Colonic mucosa (tissue), 4 donors: ENCODE results near the gene NCKAP5. TPM values are rescaled to one million over a fixed set of nuclear protein-coding genes. Genes with fewer than 3 reads are reported as not detected.

Experiments
- DNase-seq: peaks from one replicate; pipeline ENCODE4 v3.0.0-alpha.2; 2020
- H3K27ac ChIP-seq: fragments of 200-600 bp; one replicate; pipeline ENCODE4 v1.8.0; 2021
- H3K27me3 ChIP-seq: fragments of 200-600 bp; one replicate; pipeline ENCODE4 v1.8.0; 2021
- H3K36me3 ChIP-seq: fragments of 200-600 bp; one replicate; pipeline ENCODE4 v1.8.0; 2021
- H3K4me1 ChIP-seq: fragments of 200-600 bp; one replicate; pipeline ENCODE4 v1.8.0; 2021; ENCODE audit warnings: mild to moderate bottlenecking
- H3K4me3 ChIP-seq: fragments of 200-600 bp; one replicate; pipeline ENCODE4 v1.8.0; 2021
- H3K9ac ChIP-seq, 2 donors: one replicate each; pipeline ENCODE4 v1.7.0; 2013; ENCODE audit warnings: control low read depth in 2 of 2, low read depth in 2 of 2, low read length in 2 of 2
- H3K9me3 ChIP-seq: fragments of 200-600 bp; one replicate; pipeline ENCODE4 v1.8.0; 2021
- intact Hi-C: fragments of 100-400 bp; cut with DNase I; formaldehyde crosslinking; loops from one replicate; pipeline ENCODE4 v1.14.1; 2022
- total RNA-seq, 2 donors: library from RNA; stranded (reverse); fragmentation: NEBNext Ultra II Directional in 1 of 2; extraction: Animal tissue kit (Norgen Biotek cat#: 25700) in 1 of 2; gene quantifications; one replicate each; pipeline ENCODE4 v1.2.1, GENCODE V29; 2021
- TF ChIP-seq, protein P1 (sequence below): fragments of 200-600 bp; IDR thresholded peaks from one replicate; pipeline ENCODE4 v1.8.0; 2022; ENCODE audit warnings: antibody characterized with exemption, mild to moderate bottlenecking
- donor health status: healthy.
- donor health status: DM: no; HTN: no; CAD: no.
- donor health status: DM: no; HTN: no; CAD: no.

The NCKAP5 gene
- total RNA-seq, 2 donors from 2014 or later, result 2.9 to 3.7 TPM

- DNase-seq, result no peak
- no peak overlapping the region for H3K4me3 ChIP-seq
- H3K27ac ChIP-seq, result no peak overlapping the region
- H3K9me3 ChIP-seq, result no peaks in the 10 kb centered on the region
- H3K27me3 ChIP-seq, result no peaks in the 10 kb centered on the region
- TF ChIP-seq, protein P1, sequence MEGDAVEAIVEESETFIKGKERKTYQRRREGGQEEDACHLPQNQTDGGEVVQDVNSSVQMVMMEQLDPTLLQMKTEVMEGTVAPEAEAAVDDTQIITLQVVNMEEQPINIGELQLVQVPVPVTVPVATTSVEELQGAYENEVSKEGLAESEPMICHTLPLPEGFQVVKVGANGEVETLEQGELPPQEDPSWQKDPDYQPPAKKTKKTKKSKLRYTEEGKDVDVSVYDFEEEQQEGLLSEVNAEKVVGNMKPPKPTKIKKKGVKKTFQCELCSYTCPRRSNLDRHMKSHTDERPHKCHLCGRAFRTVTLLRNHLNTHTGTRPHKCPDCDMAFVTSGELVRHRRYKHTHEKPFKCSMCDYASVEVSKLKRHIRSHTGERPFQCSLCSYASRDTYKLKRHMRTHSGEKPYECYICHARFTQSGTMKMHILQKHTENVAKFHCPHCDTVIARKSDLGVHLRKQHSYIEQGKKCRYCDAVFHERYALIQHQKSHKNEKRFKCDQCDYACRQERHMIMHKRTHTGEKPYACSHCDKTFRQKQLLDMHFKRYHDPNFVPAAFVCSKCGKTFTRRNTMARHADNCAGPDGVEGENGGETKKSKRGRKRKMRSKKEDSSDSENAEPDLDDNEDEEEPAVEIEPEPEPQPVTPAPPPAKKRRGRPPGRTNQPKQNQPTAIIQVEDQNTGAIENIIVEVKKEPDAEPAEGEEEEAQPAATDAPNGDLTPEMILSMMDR, result no peak
- no peak overlapping the region for H3K9ac ChIP-seq
- no peaks in the 10 kb centered on the region for H3K4me1 ChIP-seq
- intact Hi-C loops, result no loop called here
- no peaks in the 10 kb centered on the region for H3K36me3 ChIP-seq
These were observed 82.4 kb downstream of the NCKAP5 start for GRCh38 chr2:133485868-133486267.

GRCh38 chr2:133484784-133485183, 83.5 kb downstream of the NCKAP5 start:
- TF ChIP-seq, protein P1, result no peak
- no peaks in the 10 kb centered on the region for H3K4me1 ChIP-seq
- no peak for DNase-seq
- H3K27ac ChIP-seq, result no peak overlapping the region
- H3K4me3 ChIP-seq, result no peak overlapping the region
- no peaks in the 10 kb centered on the region for H3K36me3 ChIP-seq
- H3K9ac ChIP-seq, result no peak overlapping the region
- no peaks in the 10 kb centered on the region for H3K27me3 ChIP-seq
- no peaks in the 10 kb centered on the region for H3K9me3 ChIP-seq
- intact Hi-C loops, result no loop called here

DNA sequence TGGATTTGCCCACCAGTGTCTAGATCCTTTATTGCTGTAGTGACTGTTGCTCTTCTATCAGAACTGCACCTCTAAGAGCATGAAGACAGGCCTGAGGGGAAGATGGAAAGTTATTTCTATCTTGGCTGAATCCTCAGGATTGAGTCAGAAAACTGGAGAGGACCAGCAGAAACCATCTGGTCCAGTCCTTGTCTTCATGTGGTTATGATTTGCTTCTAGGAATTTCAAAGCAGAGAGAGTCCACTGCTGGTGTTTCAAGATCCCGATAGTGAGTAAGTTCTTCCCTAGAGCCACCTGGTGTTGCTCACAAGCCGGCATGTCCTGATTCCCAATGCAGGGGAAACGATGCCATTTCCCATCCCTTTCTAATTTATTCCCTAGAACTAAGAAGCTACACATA, 84.2 kb downstream of the NCKAP5 start:
- Histone ChIP-seq H3K4me3 (no peak overlapping the region), H3K36me3 (no peaks in the 10 kb centered on the region), H3K9ac (no peak overlapping the region), H3K27ac (no peak overlapping the region), H3K9me3 (no peaks in the 10 kb centered on the region), H3K4me1 (no peaks in the 10 kb centered on the region), H3K27me3 (no peaks in the 10 kb centered on the region)
- TF ChIP-seq, protein P1, result no peak
- intact Hi-C loops, result no loop called here
- no peak for DNase-seq

GRCh38 chr2:133483181-133483580, 85.1 kb downstream of the NCKAP5 start:
- DNase-seq, result no peak
- H3K9ac ChIP-seq, result no peak overlapping the region
- H3K36me3 ChIP-seq, result no peaks in the 10 kb centered on the region
- TF ChIP-seq, protein P1, result no peak
- H3K27me3 ChIP-seq, result no peaks in the 10 kb centered on the region
- intact Hi-C loops, result no loop called here
- no peak overlapping the region for H3K27ac ChIP-seq
- no peak overlapping the region for H3K4me3 ChIP-seq
- no peaks in the 10 kb centered on the region for H3K9me3 ChIP-seq
- no peaks in the 10 kb centered on the region for H3K4me1 ChIP-seq

GRCh38 chr2:133480707-133481429, 87.4 kb downstream of the NCKAP5 start:
- Histone ChIP-seq H3K4me3 (no peak overlapping the region), H3K27me3 (no peaks in the 10 kb centered on the region)

More at GRCh38 chr2:133480707-133481429, 87.4 kb downstream of the NCKAP5 start:
- Histone ChIP-seq H3K9me3 (no peaks in the 10 kb centered on the region), H3K9ac (no peak overlapping the region), H3K4me1 (no peaks in the 10 kb centered on the region), H3K27ac (no peak overlapping the region), H3K36me3 (no peaks in the 10 kb centered on the region)
- TF ChIP-seq, protein P1, result no peak
- no peak for DNase-seq
- intact Hi-C loops, result no loop called here
